B cell (primary cell): ENCODE measurements around the gene WNT16.

Experiments used
- CTCF ChIP-seq: fragments of 200-600 bp; IDR thresholded peaks from one replicate; pipeline ENCODE4 v1.8.0; 2022; ENCODE audit warnings: antibody characterized with exemption, mild to moderate bottlenecking
- EZH2 ChIP-seq: IDR thresholded peaks from 2 replicates; pipeline ENCODE4 v1.6.1; 2012; ENCODE audit warnings: borderline replicate concordance, low read depth, mild to moderate bottlenecking, moderate library complexity, low read length; ENCODE audit not compliant: insufficient read depth, poor library complexity, severe bottlenecking

- TF ChIP-seq CTCF (peak; percentile 35), EZH2 (no peak)
Measured at GRCh38 chr7:121337398-121337797, 8.6 kb downstream of the WNT16 start.
